Measurements from ENCODE around the gene DSP. TPM values are rescaled to one million over a fixed set of nuclear protein-coding genes. Genes with fewer than 3 reads are reported as not detected.

The DSP gene
- total RNA-seq, 1 experiment from 2014 or later, result 20.1 TPM

GRCh38 chr6:7624796-7625710, 83.6 kb downstream of the DSP start:
- Histone ChIP-seq H3K9me3 (ENCODE audit: control insufficient read depth, insufficient read depth, low read depth, low read length) (no peaks in the 10 kb centered on the region), H3K4me3 (ENCODE audit: low read depth in 2 of 2, low read length in 2 of 2) (no peak overlapping the region), H3K27me3 (ENCODE audit: control insufficient read depth, insufficient read depth, low read length) (no peaks in the 10 kb centered on the region), H3K27ac (ENCODE audit: low read length) (no peak overlapping the region), H3K4me1 (ENCODE audit: control insufficient read depth, insufficient read depth, low read length) (no peaks in the 10 kb centered on the region), H3K36me3 (ENCODE audit: control insufficient read depth, insufficient read depth, low read length) (no peaks in the 10 kb centered on the region)
- TF ChIP-seq SIN3A (IDR thresholded peaks at IDR 0.05; ENCODE audit: borderline replicate concordance, insufficient read depth, low read depth, low read length), result no peak
- TF ChIP-seq CTCF (IDR thresholded peaks at IDR 0.05), result no peak
- no peak for TF ChIP-seq POLR2AphosphoS5 (IDR thresholded peaks at IDR 0.05; ENCODE audit: low read depth, low read length)
- no peak for TF ChIP-seq TCF7L2 (IDR thresholded peaks at IDR 0.05; ENCODE audit: low read depth, low read length)
- TF ChIP-seq REST (IDR thresholded peaks at IDR 0.05; ENCODE audit: insufficient read depth in 1 of 2, low read depth in 2 of 2, low read length in 1 of 2), result no peak
- in situ Hi-C loops (cut with HindIII; ENCODE audit: low pct_unique_long_range_greater_than_20kb, low sequenced_read_pairs) (no loop called here), intact Hi-C loops (cut with micrococcal nuclease; ENCODE audit: unreplicated experiment) (no loop called here)
- BruUV-seq (replicated peaks), result no TSS peak
- CTCF ChIA-PET, result no interaction called here
- no peak for ATAC-seq
- POLR2A ChIA-PET, result no interaction called here
- no peak for DNase-seq (ENCODE audit: low read depth, low spot score)

- Histone ChIP-seq H3K27me3 (ENCODE audit: control insufficient read depth, insufficient read depth, low read length) (no peaks in the 10 kb centered on the region), H3K36me3 (ENCODE audit: control insufficient read depth, insufficient read depth, low read length) (no peaks in the 10 kb centered on the region), H3K4me1 (ENCODE audit: control insufficient read depth, insufficient read depth, low read length) (no peaks in the 10 kb centered on the region), H3K9me3 (ENCODE audit: control insufficient read depth, insufficient read depth, low read depth, low read length) (no peaks in the 10 kb centered on the region), H3K4me3 (ENCODE audit: low read depth in 2 of 2, low read length in 2 of 2) (no peak overlapping the region), H3K27ac (ENCODE audit: low read length) (no peak overlapping the region)
- DNase-seq (ENCODE audit: low read depth, low spot score), result no peak
- intact Hi-C loops (cut with micrococcal nuclease; ENCODE audit: unreplicated experiment), result no loop called here
- BruUV-seq (replicated peaks), result no TSS peak
- CTCF ChIA-PET, result no interaction called here
- POLR2A ChIA-PET, result no interaction called here
- in situ Hi-C loops (cut with HindIII; ENCODE audit: low pct_unique_long_range_greater_than_20kb, low sequenced_read_pairs), result no loop called here
- TF ChIP-seq POLR2AphosphoS5 (IDR thresholded peaks at IDR 0.05; ENCODE audit: low read depth, low read length) (no peak), REST (IDR thresholded peaks at IDR 0.05; ENCODE audit: insufficient read depth in 1 of 2, low read depth in 2 of 2, low read length in 1 of 2) (no peak), TCF7L2 (IDR thresholded peaks at IDR 0.05; ENCODE audit: low read depth, low read length) (no peak)
- no peak for ATAC-seq
These were observed 87.0 kb downstream of the DSP start for GRCh38 chr6:7628479-7628878.

All from Panc1 (cell line).